DND-41 (cell line): ENCODE data around the gene TEC.

Source experiments
- ATAC-seq: fragments of 200-7000 bp; cut with Tn5 transposase; 3 replicates; pipeline ENCODE4 v1.9.1; 2021; ENCODE audit warnings: low read depth; ENCODE audit not compliant: insufficient read depth
- DNase-seq: peaks from one replicate; pipeline ENCODE4 v3.0.0-alpha.2; 2020
- H2AFZ ChIP-seq: 2 replicates; pipeline ENCODE4 v1.6.0; 2012; ENCODE audit warnings: low read depth, low read length
- H3K27ac ChIP-seq: 2 replicates; pipeline ENCODE4 v1.5.1; 2012; ENCODE audit warnings: low read length, inconsistent platforms
- H3K27me3 ChIP-seq: fragments of 200-600 bp; sonication (generic); 2 replicates; pipeline ENCODE4 v1.6.0; 2012; ENCODE audit warnings: low read length, mild to moderate bottlenecking, inconsistent platforms; ENCODE audit not compliant: insufficient read depth, poor library complexity
- H3K36me3 ChIP-seq: 2 replicates; pipeline ENCODE4 v1.5.1; 2012; ENCODE audit warnings: low read length, inconsistent platforms; ENCODE audit not compliant: insufficient read depth
- H3K4me1 ChIP-seq: 2 replicates; pipeline ENCODE4 v1.5.1; 2012; ENCODE audit warnings: mild to moderate bottlenecking, low read length; ENCODE audit not compliant: insufficient read depth
- H3K4me2 ChIP-seq: 2 replicates; pipeline ENCODE4 v1.6.0; 2012; ENCODE audit warnings: mild to moderate bottlenecking, moderate library complexity, low read length, inconsistent platforms; ENCODE audit not compliant: insufficient read depth
- H3K4me3 ChIP-seq, 2 experiments: fragments of 200-600 bp in 1 of 2; shearing (Covaris generic) in 1 of 2; 2 replicates each; pipeline ENCODE4 v1.5.1; 2012 to 2016; ENCODE audit warnings: inconsistent platforms in 2 of 2, low read length in 2 of 2, mild to moderate bottlenecking in 2 of 2, low read depth in 1 of 2, moderate library complexity in 1 of 2
- H3K79me2 ChIP-seq: 2 replicates; pipeline ENCODE4 v1.6.0; 2012; ENCODE audit warnings: low read length, inconsistent platforms; ENCODE audit not compliant: insufficient read depth
- H3K9ac ChIP-seq: 2 replicates; pipeline ENCODE4 v1.6.0; 2012; ENCODE audit warnings: low read depth, mild to moderate bottlenecking, inconsistent platforms, low read length, moderate library complexity
- H3K9me3 ChIP-seq: 2 replicates; pipeline ENCODE4 v1.5.1; 2012; ENCODE audit warnings: low read length, moderate library complexity, mild to moderate bottlenecking, inconsistent platforms; ENCODE audit not compliant: insufficient read depth, severe bottlenecking
- H4K20me1 ChIP-seq: 2 replicates; pipeline ENCODE4 v1.6.0; 2012; ENCODE audit warnings: low read length; ENCODE audit not compliant: insufficient read depth
- CTCF ChIP-seq: IDR thresholded peaks from 2 replicates; pipeline ENCODE4 v1.5.1; 2012; ENCODE audit warnings: borderline replicate concordance, low read length, moderate library complexity, mild to moderate bottlenecking; ENCODE audit not compliant: poor library complexity, severe bottlenecking; ENCODE audit errors: extremely low read depth
- EZH2 ChIP-seq: IDR thresholded peaks from 3 replicates; pipeline ENCODE4 v1.6.1; 2012; ENCODE audit warnings: borderline replicate concordance, low read depth, mild to moderate bottlenecking, moderate library complexity, low read length, inconsistent platforms; ENCODE audit not compliant: severe bottlenecking

Gene TEC

GRCh38 chr4:48085821-48086589, 183.6 kb downstream of the TEC start:
- Histone ChIP-seq H4K20me1 (no peaks in the 10 kb centered on the region), H3K27ac (no peak overlapping the region), H3K4me3 (no peak overlapping the region), H3K36me3 (no peaks in the 10 kb centered on the region), H3K79me2 (no peaks in the 10 kb centered on the region), H3K9me3 (no peaks in the 10 kb centered on the region), H2AFZ (no peak overlapping the region), H3K27me3 (no peaks in the 10 kb centered on the region), H3K4me1 (no peaks in the 10 kb centered on the region), H3K4me2 (no peak overlapping the region), H3K9ac (no peak overlapping the region)
- TF ChIP-seq CTCF (no peak), EZH2 (no peak)
- ATAC-seq: no peak
- DNase-seq: no peak
